Measurements from ENCODE around the gene RYR2.
"Not testable (repeated sequence)": the region's sequence is repeated elsewhere in the genome, so short reads cannot be mapped to it uniquely, and the experiment has no call there.

The RYR2 gene

GRCh38 chr1:237226177-237226944 lies 184.4 kb downstream of the RYR2 start:
- intact Hi-C loops (cut with DNase I) = no loop called here
- DNase-seq = no peak

DNA sequence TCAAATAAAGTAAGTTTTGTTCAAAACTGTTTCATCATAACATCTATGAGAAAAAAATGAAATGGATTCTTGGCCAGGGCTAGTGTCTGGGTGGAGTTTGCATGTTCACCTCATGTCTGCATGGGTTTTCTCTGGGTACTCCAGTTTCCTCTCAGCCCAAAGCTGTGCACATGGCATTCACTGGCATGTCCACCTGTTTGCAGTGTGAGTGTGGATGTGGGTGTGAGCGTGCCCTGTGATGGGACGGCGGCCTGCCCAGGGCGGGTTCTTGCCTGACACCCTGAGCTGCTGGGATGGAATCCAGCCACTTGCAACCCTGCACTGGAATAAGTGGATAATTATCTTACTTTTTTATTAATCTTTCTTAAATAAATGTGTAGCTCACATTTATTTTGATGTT lies 185.5 kb downstream of the RYR2 start:
- intact Hi-C loops (cut with DNase I) = no loop called here
- DNase-seq = no peak

DNA sequence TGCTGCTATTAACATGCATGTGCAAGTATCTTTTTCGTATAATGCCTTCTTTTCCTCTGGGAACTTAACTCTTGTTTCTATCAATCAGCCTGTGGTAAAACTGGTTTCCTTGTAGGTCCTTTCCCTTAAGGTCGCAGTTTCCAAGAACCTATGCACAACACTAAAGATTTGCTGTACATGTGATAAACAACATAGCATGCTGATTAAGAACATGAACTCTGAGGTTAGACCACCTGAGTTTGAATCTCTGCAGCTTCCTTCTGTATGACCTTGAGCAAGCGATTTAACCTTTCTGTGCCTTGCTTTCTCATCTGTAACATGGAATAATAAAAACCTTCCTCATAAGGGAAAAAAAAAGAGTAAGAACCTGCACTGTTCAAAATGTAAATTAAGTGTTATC lies 186.4 kb downstream of the RYR2 start:
- intact Hi-C loops (cut with DNase I) = no loop called here
- DNase-seq = no peak

DNA sequence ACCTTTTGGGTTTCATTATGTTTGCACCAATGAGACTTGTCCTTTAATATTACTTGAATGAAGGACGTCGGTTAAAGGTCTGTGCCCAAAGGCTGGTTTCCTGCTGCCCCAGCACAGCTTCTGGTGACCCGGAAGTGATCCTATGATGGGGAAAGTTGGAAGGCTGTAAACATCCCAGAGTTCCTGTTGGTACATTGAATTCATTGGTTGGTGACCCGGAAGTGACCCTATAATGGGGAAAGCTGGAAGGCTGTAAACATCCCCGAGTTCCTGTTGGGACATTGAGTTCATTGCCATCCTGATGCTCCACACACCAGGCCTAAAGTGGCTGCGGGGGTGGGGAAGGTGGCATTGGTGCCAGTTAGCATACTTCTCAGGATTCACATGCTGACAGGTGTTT lies 187.3 kb downstream of the RYR2 start:
- intact Hi-C loops (cut with DNase I) = no loop called here
- DNase-seq = no peak

GRCh38 chr1:237232501-237232900 lies 190.5 kb downstream of the RYR2 start:
- intact Hi-C loops (cut with DNase I) = no loop called here
- DNase-seq = no peak

DNA sequence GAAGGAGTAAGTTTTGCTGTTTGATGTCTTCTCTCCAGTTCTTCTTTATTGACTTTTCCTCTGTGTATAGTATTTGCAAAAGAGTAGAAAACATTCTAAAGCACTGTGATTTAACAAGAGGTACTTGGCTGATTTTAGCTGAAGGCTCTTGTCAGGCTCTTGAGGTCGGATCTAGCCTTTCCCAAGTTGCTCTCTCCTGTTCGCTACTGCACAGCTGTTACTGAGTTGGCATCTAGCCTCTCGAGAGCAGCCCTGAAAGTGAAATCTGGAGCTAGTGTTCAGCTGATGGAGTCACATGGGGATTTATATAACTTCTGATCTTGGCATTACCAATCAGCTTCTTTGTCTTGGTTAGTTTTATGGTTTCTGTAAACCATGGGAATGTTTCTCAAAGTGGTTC lies 193.1 kb downstream of the RYR2 start:
- no peak for DNase-seq
- intact Hi-C loops (cut with DNase I) = no loop called here

- intact Hi-C loops (cut with DNase I) = no loop called here
- DNase-seq = no peak
Measured at GRCh38 chr1:237237721-237238120, 195.7 kb downstream of the RYR2 start.

- DNase-seq = no peak
- intact Hi-C loops (cut with DNase I) = no loop called here
Measured at GRCh38 chr1:237239248-237239647, 197.3 kb downstream of the RYR2 start.

- intact Hi-C loops (cut with DNase I) = no loop called here
- no peak for DNase-seq
Measured at GRCh38 chr1:237241038-237241437, 199.1 kb downstream of the RYR2 start.

GRCh38 chr1:237244778-237245177 lies 202.8 kb downstream of the RYR2 start:
- DNase-seq = no peak
- intact Hi-C loops (cut with DNase I) = no loop called here

- DNase-seq = no peak
- intact Hi-C loops (cut with DNase I) = no loop called here
Measured at GRCh38 chr1:237247442-237247841, 205.5 kb downstream of the RYR2 start.

- no peak for DNase-seq
- intact Hi-C loops (cut with DNase I) = no loop called here
Measured at GRCh38 chr1:237249120-237249519, 207.1 kb downstream of the RYR2 start.

DNA sequence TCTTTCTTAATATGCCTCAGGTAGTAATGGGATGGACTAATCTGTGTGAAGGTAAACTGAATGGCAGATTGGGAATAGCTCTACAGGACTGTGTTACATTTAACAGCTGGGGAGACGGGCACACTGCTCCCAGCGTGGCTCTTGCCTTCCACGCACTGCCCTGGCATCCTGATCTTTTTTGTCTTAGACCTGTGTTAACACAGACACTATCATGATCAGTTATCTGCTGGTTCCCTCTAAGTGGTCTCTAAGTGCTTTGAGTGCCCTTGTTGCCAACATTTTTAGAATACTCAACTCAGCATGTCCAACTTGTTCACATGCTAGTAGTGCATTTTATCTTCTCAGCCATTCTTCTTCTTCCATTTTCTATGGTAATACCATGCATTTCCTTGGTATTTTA lies 208.1 kb downstream of the RYR2 start:
- intact Hi-C loops (cut with DNase I) = no loop called here

GRCh38 chr1:237255071-237255470 lies 213.1 kb downstream of the RYR2 start:
- intact Hi-C loops (cut with DNase I) = no loop called here
- DNase-seq = no peak

More for the DNA sequence above, 208.1 kb downstream of the RYR2 start:
- DNase-seq = no peak

- intact Hi-C loops (cut with DNase I) = no loop called here
- DNase-seq = peak in 2 of 42 donors; percentile 16 to 25
Measured at GRCh38 chr1:237258871-237259270, 216.9 kb downstream of the RYR2 start.

DNA sequence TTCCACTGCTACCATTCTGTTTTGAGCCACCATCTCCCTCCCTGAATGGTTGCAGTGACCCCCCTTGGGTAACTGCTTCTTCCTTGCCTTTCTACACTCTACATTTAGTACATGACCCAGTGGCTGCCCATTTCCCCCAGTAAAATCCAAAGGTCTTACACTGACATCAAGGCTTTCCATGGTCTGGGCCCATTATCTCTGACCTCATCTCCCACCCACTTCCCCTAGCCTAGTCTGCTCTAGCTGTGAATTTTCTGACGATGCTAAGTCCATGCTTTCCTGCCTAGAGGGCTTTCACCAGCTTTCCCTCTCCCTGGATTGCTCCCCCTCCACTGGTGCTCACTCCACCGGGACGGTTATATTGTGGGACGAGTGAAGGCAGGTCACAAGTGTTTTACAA lies 219.2 kb downstream of the RYR2 start:
- no peak for DNase-seq
- intact Hi-C loops (cut with DNase I) = no loop called here

- intact Hi-C loops (cut with DNase I) = no loop called here
- no peak for DNase-seq
Measured at GRCh38 chr1:237267743-237268142, 225.8 kb downstream of the RYR2 start.

DNA sequence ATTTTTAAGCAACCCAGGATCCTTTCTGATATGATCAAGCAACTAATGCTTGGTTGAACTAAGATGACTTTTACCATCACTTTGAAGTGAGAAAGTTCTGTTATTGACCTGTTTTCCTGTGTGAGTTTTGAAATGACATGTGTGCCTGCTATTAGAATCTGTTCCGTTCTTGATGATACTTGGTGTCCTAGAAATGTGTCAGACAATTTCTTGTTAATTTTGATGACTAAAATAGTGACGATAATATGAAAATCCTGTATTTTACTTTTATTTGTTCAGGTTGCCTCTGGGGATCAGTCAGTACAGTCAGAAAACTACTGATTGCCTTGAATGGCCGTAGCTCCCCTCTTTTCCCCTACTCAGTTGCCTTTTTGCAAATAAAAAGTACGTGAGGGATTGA lies 228.0 kb downstream of the RYR2 start:
- DNase-seq = no peak
- intact Hi-C loops (cut with DNase I) = no loop called here

GRCh38 chr1:237270353-237270752 lies 228.4 kb downstream of the RYR2 start:
- intact Hi-C loops (cut with DNase I) = no loop called here
- no peak for DNase-seq

- DNase-seq; intact Hi-C loops (cut with DNase I): not testable (repeated sequence)
Measured at GRCh38 chr1:237277994-237278393, 236.0 kb downstream of the RYR2 start.

GRCh38 chr1:237279629-237280028 lies 237.6 kb downstream of the RYR2 start:
- DNase-seq = no peak
- intact Hi-C loops (cut with DNase I) = no loop called here

DNA sequence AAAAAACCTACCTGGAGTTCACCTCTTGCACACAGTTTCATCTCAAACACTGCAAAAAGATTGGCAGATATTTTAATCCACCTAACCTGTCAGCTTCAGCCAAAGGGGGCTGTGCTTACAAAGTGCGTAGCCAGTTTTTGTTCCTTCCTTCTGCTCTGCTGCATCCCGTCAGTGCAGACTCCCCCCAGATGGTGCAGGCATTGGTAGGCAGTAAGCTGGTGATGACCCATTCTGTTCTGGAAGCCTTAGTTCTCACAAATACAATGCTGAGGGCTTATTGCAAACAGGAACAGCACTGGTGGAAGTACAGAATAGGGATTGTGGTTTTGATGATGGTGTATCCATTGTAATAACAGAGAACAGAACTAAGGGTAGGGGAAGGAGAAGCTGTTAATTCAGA lies 239.5 kb downstream of the RYR2 start:
- DNase-seq = peak in 3 of 42 donors; percentile 12 to 32 (median 19)
- intact Hi-C loops (cut with DNase I) = no loop called here
